CD4-positive, alpha-beta T cell treated with Interleukin-17A for 1 hour (primary cell): ENCODE results near the gene GDF15.
A peak's percentile ranks its signal among the peaks of the same experiment; 100 is the strongest.
"Not testable (repeated sequence)": the region's sequence is repeated elsewhere in the genome, so short reads cannot be mapped to it uniquely, and the experiment has no call there.

Source experiments
- DNase-seq: peaks from one replicate; pipeline ENCODE4 v3.0.0-alpha.2; 2020

GDF15 gene

DNA sequence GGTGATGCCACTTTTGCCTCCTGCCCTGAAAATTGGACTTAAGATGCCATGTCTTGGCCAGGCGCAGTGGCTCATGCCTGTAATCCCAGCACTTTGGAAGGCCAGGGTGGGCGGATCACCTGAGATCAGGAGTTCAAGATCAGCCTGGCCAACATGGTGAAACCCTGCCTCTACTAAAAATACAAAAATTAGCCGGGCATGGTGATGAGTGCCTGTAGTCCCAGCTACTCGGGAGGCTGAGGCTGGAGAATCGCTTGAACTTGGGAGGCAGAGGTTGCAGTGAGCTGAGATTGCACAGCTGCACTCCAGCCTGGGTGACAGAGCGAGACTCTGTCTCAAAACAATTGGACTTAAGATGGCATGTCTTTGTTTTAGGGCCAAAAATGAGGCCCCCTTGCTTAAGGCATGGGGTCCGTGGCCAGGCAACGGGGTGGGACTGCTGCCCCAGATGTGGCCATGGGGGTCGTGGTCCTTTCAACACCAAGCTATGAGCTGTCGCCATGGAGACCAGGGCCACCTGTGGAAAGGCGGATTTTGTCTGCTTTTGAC, 21.6 kb upstream of the GDF15 start:
- not testable (repeated sequence) for DNase-seq

DNA sequence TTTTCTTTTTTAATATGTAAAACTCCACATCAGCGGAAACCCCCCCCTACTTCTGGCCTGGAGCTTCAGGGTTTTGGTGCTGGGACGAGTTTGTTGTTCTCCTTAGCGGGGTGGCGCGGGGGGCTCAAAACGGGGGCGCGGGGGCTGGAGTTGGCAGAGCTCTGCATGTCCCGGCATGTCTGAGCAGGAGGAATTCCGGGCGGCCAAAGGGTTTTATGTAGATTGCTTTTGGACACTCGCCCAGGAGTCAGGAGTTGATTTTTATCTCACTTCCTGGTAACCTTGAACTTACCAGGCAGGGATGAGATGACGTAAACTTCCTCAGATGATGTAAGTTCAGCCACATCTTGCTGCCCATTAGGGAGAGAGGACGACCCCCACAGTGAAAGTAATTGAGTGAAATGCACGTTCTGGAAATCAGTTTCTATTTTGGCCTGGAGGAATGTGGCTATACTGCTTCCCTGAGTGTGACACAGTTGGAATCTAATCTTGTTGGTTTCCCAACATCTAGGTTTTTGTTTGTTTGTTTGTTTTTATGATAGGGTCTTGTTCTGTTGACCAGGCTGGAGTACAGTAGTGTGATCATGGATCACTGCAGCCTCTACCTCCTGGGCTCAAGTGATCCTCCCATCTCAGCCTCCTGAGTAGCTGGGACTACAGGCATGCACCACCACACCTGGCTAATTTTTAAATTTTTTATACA, 21.0 kb upstream of the GDF15 start:
- DNase-seq = no peak

DNA sequence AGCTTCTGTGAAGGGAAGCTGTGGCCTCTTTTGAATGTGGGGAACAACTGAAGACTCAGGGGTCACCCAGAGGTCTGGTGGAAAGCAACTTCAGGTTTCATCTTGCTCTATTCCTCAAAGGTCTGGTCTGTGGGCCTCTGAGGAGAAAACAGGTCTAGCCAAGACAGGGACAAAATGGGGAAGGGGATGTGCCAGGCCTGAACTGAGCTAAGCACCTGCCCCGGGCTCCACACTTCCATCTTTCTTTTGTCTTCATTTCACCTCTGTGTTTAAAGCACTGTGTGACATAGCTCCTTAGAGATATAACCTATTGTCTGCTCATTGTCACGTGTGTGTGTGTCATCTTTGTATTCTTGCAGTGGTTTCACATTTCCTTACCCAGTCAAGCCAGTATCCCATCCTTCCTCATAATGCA, 19.9 kb upstream of the GDF15 start:
- DNase-seq = no peak

DNA sequence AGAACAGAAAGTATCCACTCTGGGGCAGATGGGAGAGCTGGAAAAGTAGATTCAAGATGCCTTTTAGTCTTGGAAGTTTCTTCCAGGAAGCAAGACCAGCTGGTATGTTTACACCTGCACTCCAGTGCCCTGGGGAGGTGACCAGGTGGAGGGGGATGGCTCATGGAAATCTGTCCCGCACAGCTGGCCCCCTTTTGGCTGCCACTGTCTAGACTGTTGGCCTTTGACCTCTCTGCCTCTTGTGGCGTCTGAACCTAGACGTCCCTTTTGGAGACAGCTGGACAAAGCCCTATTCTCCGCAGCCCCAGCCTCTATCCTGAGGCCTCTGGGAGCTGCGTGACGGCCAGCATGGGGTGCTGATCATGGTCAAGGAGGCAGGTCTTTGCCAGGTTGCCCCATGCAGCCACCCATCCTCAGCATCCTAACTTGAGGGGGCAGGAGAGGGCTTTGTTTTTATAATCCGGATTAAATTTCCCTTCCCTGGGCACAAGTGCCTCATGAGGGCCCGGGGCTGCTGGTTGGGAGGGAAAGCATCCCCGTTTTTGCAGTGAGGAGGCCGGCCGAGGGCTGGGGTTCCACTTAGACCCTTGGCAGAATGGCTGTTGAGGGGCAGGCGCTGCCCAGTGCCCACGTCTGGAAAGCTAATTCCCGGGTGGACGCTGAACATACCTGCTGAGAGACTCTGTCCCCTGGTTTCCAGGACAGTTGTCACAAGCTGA, 17.3 kb upstream of the GDF15 start:
- no peak for DNase-seq

GRCh38 chr19:18373407-18373891, 12.5 kb upstream of the GDF15 start:
- DNase-seq = no peak

- peak; percentile 63 for DNase-seq
Measured at GRCh38 chr19:18373892-18374629, 11.9 kb upstream of the GDF15 start.

- DNase-seq = no peak
Measured at GRCh38 chr19:18377026-18377425, 8.9 kb upstream of the GDF15 start.

DNA sequence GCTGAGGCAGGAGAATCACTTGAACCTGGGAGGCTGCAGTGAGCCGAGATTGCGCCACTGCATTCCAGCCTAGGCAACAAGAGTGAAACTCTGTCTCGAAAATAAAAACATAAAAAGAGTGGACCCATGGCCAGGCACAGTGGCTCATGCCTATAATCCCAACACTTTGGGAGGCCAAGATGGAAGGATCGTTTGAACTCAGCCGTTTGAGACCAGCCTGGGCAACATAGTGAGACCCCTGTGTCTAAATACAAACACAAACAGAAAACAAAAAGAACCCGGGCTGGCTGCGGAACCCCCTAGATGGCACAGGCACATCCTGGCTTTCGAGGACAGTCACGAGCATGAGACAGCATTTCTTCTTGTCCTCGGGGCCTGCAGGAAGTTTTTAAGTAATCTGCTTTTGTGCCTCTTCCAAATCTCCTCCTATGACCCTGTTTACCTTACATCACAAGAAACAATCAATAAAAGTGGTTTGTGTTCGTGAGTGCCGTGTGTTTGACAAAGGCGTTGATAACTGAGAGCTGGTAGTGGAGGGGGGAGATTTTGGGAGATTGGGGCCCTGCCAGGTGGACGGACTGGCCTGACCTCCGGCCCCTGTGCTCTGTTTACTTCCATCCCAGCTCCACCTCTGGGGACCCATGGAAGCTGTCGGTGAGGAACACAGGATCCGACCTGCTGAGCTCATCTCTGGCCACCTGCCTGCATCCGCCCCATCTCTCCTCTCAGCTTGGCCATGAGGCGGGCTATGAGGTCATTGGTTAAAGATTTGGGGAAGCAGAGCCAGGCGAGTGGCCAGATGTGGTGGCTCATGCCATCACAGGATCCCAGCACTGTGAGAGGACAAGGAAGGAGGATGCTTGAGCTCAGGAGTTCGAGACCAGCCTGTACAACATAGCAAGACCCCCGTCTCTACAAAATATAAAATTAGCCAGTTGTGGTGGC, 5.9 kb upstream of the GDF15 start:
- no peak for DNase-seq

DNA sequence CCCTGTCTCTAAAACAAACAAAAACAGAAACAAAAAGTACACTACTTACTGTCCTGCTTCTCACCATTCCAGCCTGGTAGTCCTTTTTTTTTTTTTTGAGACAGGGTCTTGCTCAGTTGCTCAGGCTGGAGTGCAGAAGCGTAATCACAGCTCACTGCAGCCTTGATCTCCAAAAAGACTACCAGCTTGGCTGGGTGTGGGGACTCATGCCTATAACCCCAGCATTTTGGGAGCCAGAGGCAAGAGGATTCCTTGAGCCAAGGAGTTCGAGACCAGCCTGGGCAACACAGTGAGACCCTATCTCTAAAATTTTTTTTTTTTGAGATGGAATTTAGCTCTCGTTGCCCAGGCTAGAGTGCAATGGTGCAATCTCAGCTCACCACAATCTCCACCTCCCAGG, 5.1 kb upstream of the GDF15 start:
- DNase-seq = no peak

DNA sequence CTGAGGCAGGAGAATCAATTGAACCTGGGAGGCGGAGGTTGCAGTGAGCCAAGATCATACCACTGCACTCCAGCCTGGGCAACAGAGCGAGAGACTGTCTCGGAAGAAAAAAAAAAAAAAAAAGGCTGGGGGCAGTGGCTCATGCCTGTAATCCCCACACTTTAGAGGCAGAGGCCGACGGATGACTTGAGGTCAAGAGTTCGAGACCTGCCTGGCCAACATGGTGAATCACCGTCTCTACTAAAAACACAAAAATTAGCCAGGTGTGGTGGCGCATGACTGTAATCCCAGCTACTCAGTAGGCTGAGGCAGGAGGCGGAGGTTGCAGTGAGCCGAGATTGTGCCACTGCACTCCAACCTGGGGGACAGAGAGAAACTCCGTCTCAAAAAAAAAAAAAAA, 2.3 kb upstream of the GDF15 start:
- not testable (repeated sequence) for DNase-seq

DNA sequence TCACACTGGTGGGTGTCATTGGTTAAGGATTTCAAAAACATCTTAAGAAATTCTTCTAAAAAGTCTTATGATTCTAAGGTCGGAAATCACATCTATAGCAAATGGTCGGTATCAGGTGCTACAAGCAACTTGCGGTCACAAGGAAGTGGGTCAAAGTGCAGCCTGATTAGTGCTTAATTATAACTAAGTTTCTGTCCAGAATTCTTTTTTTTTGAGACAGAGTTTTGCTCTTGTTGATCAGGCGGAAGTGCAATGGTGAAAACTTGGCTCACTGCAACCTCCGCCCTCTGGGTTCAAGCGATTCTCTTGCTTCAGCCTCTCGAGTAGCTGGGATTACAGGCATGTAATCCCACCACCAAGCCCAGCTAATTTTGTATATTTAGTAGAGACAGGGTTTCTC, 1.2 kb upstream of the GDF15 start:
- DNase-seq = no peak

DNA sequence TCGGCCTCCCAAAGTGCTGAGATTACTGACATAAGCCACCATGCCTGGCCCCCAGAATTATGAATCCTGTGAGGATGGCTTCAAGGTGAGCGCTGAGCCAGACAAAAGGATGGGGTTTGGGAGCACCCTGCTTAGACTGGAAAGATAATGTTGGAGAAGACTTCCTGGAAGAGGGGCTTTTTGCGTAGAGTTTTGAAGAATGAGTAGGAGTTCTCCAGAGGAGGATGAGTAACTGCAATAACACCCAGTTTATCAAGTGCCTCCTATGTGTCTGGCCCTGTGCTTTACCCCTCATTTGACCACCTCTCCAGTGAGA, 641 bp upstream of the GDF15 start:
- DNase-seq = no peak

DNA sequence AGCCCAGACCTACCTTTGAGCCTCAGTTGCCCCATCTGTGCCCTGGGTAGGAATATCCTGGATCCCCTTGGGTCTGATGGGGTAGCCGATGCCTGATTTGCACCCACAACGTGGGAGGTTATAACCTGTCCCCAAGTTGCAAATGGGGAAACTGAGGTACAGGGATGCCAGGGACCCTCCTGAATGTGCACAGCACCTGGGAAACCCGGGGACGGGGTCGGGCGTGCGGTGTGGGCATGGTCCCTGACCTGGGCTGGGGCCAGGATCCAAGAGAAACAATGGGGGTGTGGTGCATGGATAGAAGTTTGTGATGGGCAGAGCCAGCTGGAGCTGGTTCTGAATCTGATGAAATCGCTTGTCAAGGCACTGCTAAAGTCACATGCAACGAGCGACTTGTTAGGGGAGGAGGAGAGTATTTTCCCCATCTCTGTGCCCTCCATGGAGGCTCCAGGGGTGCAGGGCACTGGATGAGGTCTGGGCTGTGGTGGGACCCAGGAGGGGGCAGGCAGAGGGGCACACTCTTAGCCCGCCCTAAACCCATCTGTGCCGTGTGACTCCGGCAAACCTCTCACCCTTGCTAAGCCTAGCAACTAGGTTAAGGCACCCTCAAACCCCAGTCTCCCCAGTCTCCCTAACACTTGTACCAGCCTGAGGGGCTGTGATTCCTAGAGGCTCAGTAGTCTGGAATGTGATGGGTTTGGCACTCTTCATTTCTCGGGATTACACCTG, 749 bp downstream of the GDF15 start:
- DNase-seq = no peak

- peak; percentile 85 for DNase-seq
Measured at GRCh38 chr19:18388100-18388959, 2.4 kb downstream of the GDF15 start.

DNA sequence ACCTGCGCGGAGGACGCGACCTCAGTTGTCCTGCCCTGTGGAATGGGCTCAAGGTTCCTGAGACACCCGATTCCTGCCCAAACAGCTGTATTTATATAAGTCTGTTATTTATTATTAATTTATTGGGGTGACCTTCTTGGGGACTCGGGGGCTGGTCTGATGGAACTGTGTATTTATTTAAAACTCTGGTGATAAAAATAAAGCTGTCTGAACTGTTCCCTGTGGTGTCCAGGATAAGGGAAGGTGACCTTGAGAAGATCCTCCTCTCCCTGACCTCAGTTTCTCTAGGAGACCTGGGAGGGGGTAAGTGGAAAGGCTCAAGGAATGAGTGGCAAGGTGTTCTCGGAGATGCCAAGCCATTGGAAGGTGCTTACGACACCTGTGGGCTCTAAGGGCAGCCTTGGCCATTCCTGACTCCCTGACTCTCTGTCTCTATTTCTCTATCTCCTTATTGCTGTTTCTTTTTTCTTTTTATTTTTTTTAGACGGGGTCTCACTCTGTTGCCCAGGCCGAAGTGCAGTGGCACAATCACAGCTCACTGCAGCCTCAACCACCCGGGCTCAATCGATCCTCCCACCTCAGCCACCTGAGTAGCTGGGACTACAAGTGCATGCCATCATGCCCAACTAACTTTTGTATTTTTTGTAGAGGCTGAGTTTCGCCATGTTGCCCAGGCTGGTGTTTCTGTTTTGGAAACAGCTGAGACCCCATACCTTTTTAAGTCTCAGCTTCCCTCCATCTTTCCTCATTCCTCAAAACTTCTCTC, 3.2 kb downstream of the GDF15 start:
- DNase-seq = no peak

GRCh38 chr19:18389726-18390064, 3.7 kb downstream of the GDF15 start:
- DNase-seq = no peak

- no peak for DNase-seq
Measured at GRCh38 chr19:18390065-18390907, 4.3 kb downstream of the GDF15 start.

- no peak for DNase-seq
Measured at GRCh38 chr19:18391509-18392075, 5.6 kb downstream of the GDF15 start.

DNA sequence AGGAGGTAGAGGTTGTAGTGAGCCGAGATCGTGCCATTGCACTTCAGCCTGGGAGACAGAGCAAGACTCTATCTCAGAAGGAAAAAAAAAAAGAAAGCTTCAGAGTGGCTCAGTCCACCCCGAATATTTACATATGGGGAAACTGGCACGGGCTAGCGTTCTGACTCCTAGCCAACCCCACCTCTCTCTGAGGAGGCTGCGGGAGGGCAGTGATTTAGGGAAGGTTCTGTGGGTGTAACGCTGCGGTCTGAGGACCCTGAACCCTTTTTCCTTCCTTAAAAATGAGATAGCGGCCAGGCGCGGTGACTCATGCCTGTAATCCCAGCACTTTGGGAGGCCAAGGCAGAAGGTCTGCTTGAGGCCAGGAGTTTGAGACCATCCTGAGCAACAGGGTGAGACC, 6.5 kb downstream of the GDF15 start:
- peak; percentile 26 for DNase-seq
